K562 (cell line): ENCODE results near the gene TXNRD2. TPM values are rescaled to one million over a fixed set of nuclear protein-coding genes. Genes with fewer than 3 reads are reported as not detected.

Source experiments
- BCL6 ChIP-seq: fragments of 250-450 bp; sonication (Bioruptor Pico); IDR thresholded peaks from 2 replicates; pipeline ENCODE4 v1.4.0; 2020
- ERF ChIP-seq: fragments of 450-650 bp; formaldehyde crosslinking; IDR thresholded peaks from 2 replicates; pipeline ENCODE4 v1.4.0; 2020; ENCODE audit warnings: mild to moderate bottlenecking, mixed read lengths
- GMEB1 ChIP-seq: fragments of 250-450 bp; sonication (Bioruptor Pico); IDR thresholded peaks from 2 replicates; pipeline ENCODE4 v1.4.0; 2020; ENCODE audit warnings: mild to moderate bottlenecking
- MEIS2 ChIP-seq: fragments of 450-650 bp; IDR thresholded peaks from 2 replicates; pipeline ENCODE4 v1.6.1; 2014; ENCODE audit warnings: mild to moderate bottlenecking; ENCODE audit not compliant: partially characterized antibody
- PHB ChIP-seq: fragments of 250-450 bp; sonication (Bioruptor Pico); IDR thresholded peaks from 2 replicates; pipeline ENCODE4 v1.5.0; 2021
- POLR2G ChIP-seq: fragments of 200-400 bp; formaldehyde crosslinking; IDR thresholded peaks from 2 replicates; pipeline ENCODE4 v1.6.1; 2017; ENCODE audit warnings: low read depth, mild to moderate bottlenecking, antibody characterized with exemption, low read length, moderate library complexity
- RB1 ChIP-seq: fragments of 450-650 bp; IDR thresholded peaks from 2 replicates; pipeline ENCODE4 v1.6.1; 2017; ENCODE audit warnings: low read depth, mild to moderate bottlenecking
- RBBP5 ChIP-seq: fragments of 200-600 bp; sonication (generic); IDR thresholded peaks from 2 replicates; pipeline ENCODE4 v1.6.1; 2012; ENCODE audit warnings: borderline replicate concordance, mild to moderate bottlenecking, low read length, control low read depth, inconsistent platforms; ENCODE audit not compliant: insufficient read depth, poor library complexity, severe bottlenecking
- RBM14 ChIP-seq: fragments of 200-400 bp; formaldehyde crosslinking; IDR thresholded peaks from 2 replicates; pipeline ENCODE4 v1.6.1; 2018; ENCODE audit warnings: low read depth, mild to moderate bottlenecking, low read length, moderate library complexity, borderline replicate concordance; ENCODE audit not compliant: insufficient read depth
- SMAD3 ChIP-seq: fragments of 450-650 bp; formaldehyde crosslinking; conservative IDR thresholded peaks from 2 replicates; pipeline ENCODE4 v1.4.0; 2020; ENCODE audit warnings: mild to moderate bottlenecking
- SMAD4 ChIP-seq: fragments of 250-450 bp; sonication (Bioruptor Pico); conservative IDR thresholded peaks from 2 replicates; pipeline ENCODE4 v1.8.0; 2021; ENCODE audit warnings: inconsistent platforms, mild to moderate bottlenecking, moderate library complexity
- SNRNP70 ChIP-seq: fragments of 200-400 bp; formaldehyde crosslinking; optimal IDR thresholded peaks from 2 replicates; pipeline ENCODE3; 2017; ENCODE audit warnings: low read depth, low read length
- TAF1 ChIP-seq: IDR thresholded peaks from 2 replicates; pipeline ENCODE4 v1.6.1; 2011; ENCODE audit warnings: mild to moderate bottlenecking, low read length, moderate library complexity; ENCODE audit not compliant: insufficient read depth, control insufficient read depth, severe bottlenecking; ENCODE audit errors: extremely low read depth
- TBL1XR1 ChIP-seq, 2 experiments: IDR thresholded peaks; 2 replicates each; pipeline ENCODE4 v1.6.1; 2012; ENCODE audit warnings: improper control_type of control experiment in 2 of 2, low read length in 2 of 2, mild to moderate bottlenecking in 1 of 2
- THAP7 ChIP-seq: fragments of 250-450 bp; sonication (Bioruptor Pico); IDR thresholded peaks from 2 replicates; pipeline ENCODE4 v1.5.0; 2021
- U2AF1 ChIP-seq: fragments of 200-400 bp; formaldehyde crosslinking; optimal IDR thresholded peaks from 2 replicates; pipeline ENCODE3; 2017; ENCODE audit warnings: mild to moderate bottlenecking, low read depth, low read length, moderate library complexity
- ZNF140 ChIP-seq: fragments of 250-450 bp; sonication (Bioruptor Pico); IDR thresholded peaks from 2 replicates; pipeline ENCODE4 v1.8.0; 2021; ENCODE audit warnings: moderate library complexity, mild to moderate bottlenecking, inconsistent platforms
- ZNF165 ChIP-seq: fragments of 250-450 bp; sonication (Bioruptor Pico); IDR thresholded peaks from 2 replicates; pipeline ENCODE4 v1.4.0; 2020; ENCODE audit warnings: borderline replicate concordance
- ZNF239 ChIP-seq: fragments of 250-450 bp; sonication (Bioruptor Pico); IDR thresholded peaks from 2 replicates; pipeline ENCODE4 v1.4.0; 2020; ENCODE audit warnings: mild to moderate bottlenecking
- ZNF354B ChIP-seq: fragments of 250-450 bp; sonication (Bioruptor Pico); IDR thresholded peaks from 2 replicates; pipeline ENCODE4 v1.4.0; 2020
- ZNF436 ChIP-seq: fragments of 250-450, 450-650 bp; sonication (Bioruptor Pico); formaldehyde crosslinking; IDR thresholded peaks from 2 replicates; pipeline ENCODE4 v1.7.0; 2020; ENCODE audit warnings: mild to moderate bottlenecking
- ZNF740 ChIP-seq, 3 experiments: fragments of 200-800 bp in 1 of 3; sonication (Bioruptor generic) in 1 of 3; sonication (generic) in 1 of 3; formaldehyde crosslinking in 1 of 3; IDR thresholded peaks; 2 replicates each; pipeline versions ENCODE4 v1.6.1 to v1.8.0; 2016 to 2022; ENCODE audit warnings: mild to moderate bottlenecking in 2 of 3, missing compliant biosample characterization in 2 of 3, missing genetic modification characterization in 2 of 3, missing genetic modification reagents in 1 of 3
- polyA plus RNA-seq, 8 experiments: library from polyadenylated mRNA; depleted of rRNA in 4 of 8; stranded (reverse) in 5 of 8; unstranded in 3 of 8; fragments of >200 nt; fragmentation: Nextera tagmentation in 2 of 8; fragmentation: Illumina TruSeq in 1 of 8; extraction: Ambion mirVana in 2 of 8; extraction: Trizol in 1 of 8; gene quantifications; 2 replicates each; pipeline versions ENCODE4 v1.2.1 to v1.2.3, GENCODE V29; 2011 to 2014; ENCODE audit warnings: inconsistent platforms in 1 of 8, missing spikeins in 1 of 8
- total RNA-seq, 7 experiments: library from RNA; depleted of rRNA in 6 of 7; stranded (reverse); fragments of >200 nt in 6 of 7; fragmentation: Illumina TruSeq in 2 of 7; extraction: Trizol in 2 of 7; gene quantifications; 2 replicates each; pipeline versions ENCODE4 v1.2.1 to v1.2.3, GENCODE V29; 2011 to 2021; ENCODE audit warnings: low replicate concordance in 1 of 7

Gene TXNRD2
- total and polyA plus RNA-seq, 9 of the 15 experiments (the other 6 are each of a cell fraction or from before 2014, with no cell fraction given) = 3.3 to 80.2 (median 49.4) TPM

- TF ChIP-seq RBBP5 (no peak), BCL6 (CRISPR knock-in tag) (peak; percentile 78; the same call in 1 of the 2 replicates), SMAD4 (CRISPR knock-in tag) (peak; percentile 91), TBL1XR1 (IDR thresholded peaks at IDR 0.05; ENCODE audit: low read length in 2 of 2) (peak in 1 of 2 experiments; percentile 3; a peak in 3 of 4 replicates), SMAD3 (CRISPR knock-in tag) (peak; percentile 89), ZNF239 (peak; percentile 64), POLR2G (peak; percentile 17), U2AF1 (no peak), ERF (CRISPR knock-in tag) (peak; percentile 96), ZNF740 (CRISPR knock-in tag; IDR thresholded peaks at IDR 0.05) (no peak), ZNF740 (tag; IDR thresholded peaks at IDR 0.05) (peak in 1 of 2 experiments; percentile 74; a peak in 2 of 4 replicates), ZNF436 (CRISPR knock-in tag) (peak; percentile 66), SNRNP70 (no peak), RBM14 (no peak), TAF1 (no peak), THAP7 (CRISPR knock-in tag) (peak; percentile 50; the same call in 1 of the 2 replicates), GMEB1 (peak; percentile 56), ZNF354B (CRISPR knock-in tag) (peak; percentile 85), MEIS2 (no peak), ZNF165 (peak; percentile 77; the same call in 1 of the 2 replicates), PHB (CRISPR knock-in tag) (0 out of 2 replicates have a peak, but pooled peaks have one; percentile 33), RB1 (no peak), ZNF140 (CRISPR knock-in tag) (peak; percentile 63; the same call in 1 of the 2 replicates)
Measured at GRCh38 chr22:19943082-19944026, 1.7 kb upstream of the TXNRD2 start (continued).
